C4-2B (cell line): Measurements from ENCODE around the gene SYT7.

Source experiments
- H3K27ac ChIP-seq: fragments of 450-650 bp; 2 replicates; pipeline ENCODE4 v1.5.1; 2017
- ZFX ChIP-seq: fragments of 450-650 bp; IDR thresholded peaks from 2 replicates; pipeline ENCODE4 v1.6.1; 2017
- TF ChIP-seq, protein P1 (sequence below): fragments of 450-650 bp; conservative IDR thresholded peaks from 2 replicates; pipeline ENCODE4 v1.5.1; 2017; ENCODE audit warnings: mild to moderate bottlenecking

The SYT7 gene

GRCh38 chr11:61551634-61552033, 29.2 kb downstream of the SYT7 start:
- TF ChIP-seq, protein P1, sequence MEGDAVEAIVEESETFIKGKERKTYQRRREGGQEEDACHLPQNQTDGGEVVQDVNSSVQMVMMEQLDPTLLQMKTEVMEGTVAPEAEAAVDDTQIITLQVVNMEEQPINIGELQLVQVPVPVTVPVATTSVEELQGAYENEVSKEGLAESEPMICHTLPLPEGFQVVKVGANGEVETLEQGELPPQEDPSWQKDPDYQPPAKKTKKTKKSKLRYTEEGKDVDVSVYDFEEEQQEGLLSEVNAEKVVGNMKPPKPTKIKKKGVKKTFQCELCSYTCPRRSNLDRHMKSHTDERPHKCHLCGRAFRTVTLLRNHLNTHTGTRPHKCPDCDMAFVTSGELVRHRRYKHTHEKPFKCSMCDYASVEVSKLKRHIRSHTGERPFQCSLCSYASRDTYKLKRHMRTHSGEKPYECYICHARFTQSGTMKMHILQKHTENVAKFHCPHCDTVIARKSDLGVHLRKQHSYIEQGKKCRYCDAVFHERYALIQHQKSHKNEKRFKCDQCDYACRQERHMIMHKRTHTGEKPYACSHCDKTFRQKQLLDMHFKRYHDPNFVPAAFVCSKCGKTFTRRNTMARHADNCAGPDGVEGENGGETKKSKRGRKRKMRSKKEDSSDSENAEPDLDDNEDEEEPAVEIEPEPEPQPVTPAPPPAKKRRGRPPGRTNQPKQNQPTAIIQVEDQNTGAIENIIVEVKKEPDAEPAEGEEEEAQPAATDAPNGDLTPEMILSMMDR, result no peak
- H3K27ac ChIP-seq, result no peak overlapping the region

- no peak for TF ChIP-seq ZFX
- TF ChIP-seq, protein P1, result no peak
- H3K27ac ChIP-seq, result no peak overlapping the region
These were observed 30.1 kb downstream of the SYT7 start for GRCh38 chr11:61550665-61551227.

- H3K27ac ChIP-seq, result no peak overlapping the region
- TF ChIP-seq ZFX, result no peak
- TF ChIP-seq, protein P1, result no peak
These were observed 31.0 kb downstream of the SYT7 start for GRCh38 chr11:61549662-61550568.

GRCh38 chr11:61549177-61549576, 31.7 kb downstream of the SYT7 start:
- TF ChIP-seq, protein P1, result no peak
- TF ChIP-seq ZFX, result no peak
- no peak overlapping the region for H3K27ac ChIP-seq

DNA sequence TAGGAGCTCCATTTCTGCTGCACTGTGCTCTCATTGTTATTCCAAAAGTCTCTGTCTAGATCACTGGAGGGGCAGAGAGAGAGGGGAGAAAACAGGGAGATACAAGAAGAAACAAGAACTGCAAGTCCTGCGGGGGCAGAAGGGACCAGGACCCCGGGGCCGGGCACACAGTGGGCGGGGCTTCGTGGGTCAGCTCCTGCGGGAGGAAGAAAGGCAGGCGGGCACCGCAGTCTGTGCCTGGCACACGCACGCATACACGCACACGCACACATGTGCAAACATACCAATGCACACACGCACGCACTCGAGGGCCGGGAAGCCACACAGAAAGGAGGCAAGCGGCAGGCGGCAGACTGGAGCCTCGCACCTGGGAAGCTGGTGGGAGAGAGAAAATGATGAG, 33.6 kb downstream of the SYT7 start:
- TF ChIP-seq, protein P1, result no peak
- TF ChIP-seq ZFX, result no peak
- H3K27ac ChIP-seq, result no peak overlapping the region

GRCh38 chr11:61546663-61547062, 34.2 kb downstream of the SYT7 start:
- no peak overlapping the region for H3K27ac ChIP-seq
- TF ChIP-seq, protein P1, result no peak
- TF ChIP-seq ZFX, result no peak

- no peak for TF ChIP-seq ZFX
These were observed 35.0 kb downstream of the SYT7 start for GRCh38 chr11:61545921-61546320.

More at GRCh38 chr11:61545921-61546320, 35.0 kb downstream of the SYT7 start:
- no peak overlapping the region for H3K27ac ChIP-seq
